WTC11 (cell line): Measurements from ENCODE around the gene AVPR1B. TPM values are rescaled to one million over a fixed set of nuclear protein-coding genes. Genes with fewer than 3 reads are reported as not detected.
"Not testable (repeated sequence)": the region's sequence is repeated elsewhere in the genome, so short reads cannot be mapped to it uniquely, and the experiment has no call there.

Source experiments
- ATAC-seq: fragments of 200-7000 bp; cut with Tn5 transposase; 2 replicates; pipeline ENCODE4 v1.10.0; 2021; ENCODE audit warnings: mild to moderate bottlenecking, moderate library complexity
- CTCF ChIA-PET: fragments of 300-600 bp; sonication (Branson Sonifier 250); formaldehyde crosslinking; loops from one replicate; lab custom pipeline; 2021; ENCODE audit warnings: antibody characterized with exemption; lab: Charles Lee
- POLR2A ChIA-PET: fragments of 350-600 bp; sonication (Branson Sonifier 250); formaldehyde crosslinking; loops from one replicate; lab custom pipeline; 2021; ENCODE audit warnings: antibody characterized with exemption; lab: Charles Lee
- DNase-seq: peaks from one replicate; pipeline ENCODE4 v3.0.0; 2021; ENCODE audit warnings: low spot score
- H3K27ac Mint-ChIP-seq: 2 replicates; pipeline ENCODE4 v1.8.0; 2021; ENCODE audit warnings: mixed read lengths
- H3K27me3 Mint-ChIP-seq: 2 replicates; pipeline ENCODE4 v1.8.0; 2021; ENCODE audit warnings: low read depth, mild to moderate bottlenecking, moderate library complexity, mixed read lengths
- H3K36me3 Mint-ChIP-seq: 2 replicates; pipeline ENCODE4 v1.8.0; 2021; ENCODE audit warnings: mixed read lengths
- H3K4me1 Mint-ChIP-seq: 2 replicates; pipeline ENCODE4 v1.8.0; 2022; ENCODE audit warnings: mixed read lengths
- H3K4me3 Mint-ChIP-seq: 2 replicates; pipeline ENCODE4 v1.8.0; 2021; ENCODE audit warnings: mild to moderate bottlenecking, moderate library complexity, mixed read lengths
- H3K9me3 Mint-ChIP-seq: 2 replicates; pipeline ENCODE4 v1.8.0; 2021; ENCODE audit warnings: mixed read lengths
- IRF2 ChIP-seq: sonication (generic); formaldehyde crosslinking; IDR thresholded peaks from 2 replicates; pipeline ENCODE4 v1.8.0; 2022; ENCODE audit warnings: low read depth, missing genetic modification reagents, borderline replicate concordance
- JAZF1 ChIP-seq: fragments of 250-450 bp; sonication (Bioruptor Pico); IDR thresholded peaks from 2 replicates; pipeline ENCODE4 v1.9.0; 2021; ENCODE audit warnings: moderate library complexity, mild to moderate bottlenecking, inconsistent platforms
- MXD4 ChIP-seq: fragments of 250-450 bp; sonication (Bioruptor Pico); IDR thresholded peaks from 2 replicates; pipeline ENCODE4 v1.8.0; 2021; ENCODE audit warnings: mild to moderate bottlenecking, moderate library complexity, borderline replicate concordance
- SP1 ChIP-seq: sonication (generic); formaldehyde crosslinking; conservative IDR thresholded peaks from 2 replicates; pipeline ENCODE4 v1.8.1; 2022; ENCODE audit warnings: missing genetic modification reagents
- ZNF219 ChIP-seq: sonication (generic); formaldehyde crosslinking; IDR thresholded peaks from 2 replicates; pipeline ENCODE4 v1.8.0; 2023; ENCODE audit warnings: missing genetic modification reagents, mild to moderate bottlenecking, borderline replicate concordance
- ZNF671 ChIP-seq: fragments of 250-450 bp; sonication (Bioruptor Pico); IDR thresholded peaks from 2 replicates; pipeline ENCODE4 v1.8.0; 2021; ENCODE audit warnings: mild to moderate bottlenecking
- total RNA-seq: library from RNA; stranded (reverse); gene quantifications from 3 replicates; pipeline ENCODE4 v1.2.3, GENCODE V29; 2021
- TF ChIP-seq, protein P1 (sequence below): fragments of 250-450 bp; sonication (Bioruptor Pico); conservative IDR thresholded peaks from 2 replicates; pipeline ENCODE4 v1.9.0; 2021; ENCODE audit warnings: mild to moderate bottlenecking
- TF ChIP-seq, protein P2 (sequence below): sonication (generic); formaldehyde crosslinking; IDR thresholded peaks from 2 replicates; pipeline ENCODE4 v1.8.1; 2022; ENCODE audit warnings: mild to moderate bottlenecking, moderate library complexity, missing genetic modification reagents
- TF ChIP-seq, protein P3 (sequence below): sonication (generic); formaldehyde crosslinking; IDR thresholded peaks from 2 replicates; pipeline ENCODE4 v1.8.1; 2023; ENCODE audit warnings: mild to moderate bottlenecking, missing genetic modification reagents, moderate library complexity
- TF ChIP-seq, protein P4 (sequence below): fragments of 200-600 bp; IDR thresholded peaks from 2 replicates; pipeline ENCODE4 v1.8.0; 2022; ENCODE audit warnings: antibody characterized with exemption
- TF ChIP-seq, protein P5 (sequence below): sonication (generic); formaldehyde crosslinking; IDR thresholded peaks from 2 replicates; pipeline ENCODE4 v1.8.1; 2022; ENCODE audit warnings: low read depth, missing genetic modification reagents, borderline replicate concordance
- TF ChIP-seq, protein P6 (sequence below): sonication (generic); formaldehyde crosslinking; IDR thresholded peaks from 2 replicates; pipeline ENCODE4 v1.8.1; 2023; ENCODE audit warnings: mild to moderate bottlenecking, missing genetic modification reagents, moderate library complexity
- TF ChIP-seq, protein P7 (sequence below): sonication (generic); formaldehyde crosslinking; IDR thresholded peaks from 2 replicates; pipeline ENCODE4 v1.8.0; 2022; ENCODE audit warnings: mild to moderate bottlenecking, missing genetic modification reagents

The AVPR1B gene
- total RNA-seq, 1 experiment from 2014 or later, result 0.68 TPM

DNA sequence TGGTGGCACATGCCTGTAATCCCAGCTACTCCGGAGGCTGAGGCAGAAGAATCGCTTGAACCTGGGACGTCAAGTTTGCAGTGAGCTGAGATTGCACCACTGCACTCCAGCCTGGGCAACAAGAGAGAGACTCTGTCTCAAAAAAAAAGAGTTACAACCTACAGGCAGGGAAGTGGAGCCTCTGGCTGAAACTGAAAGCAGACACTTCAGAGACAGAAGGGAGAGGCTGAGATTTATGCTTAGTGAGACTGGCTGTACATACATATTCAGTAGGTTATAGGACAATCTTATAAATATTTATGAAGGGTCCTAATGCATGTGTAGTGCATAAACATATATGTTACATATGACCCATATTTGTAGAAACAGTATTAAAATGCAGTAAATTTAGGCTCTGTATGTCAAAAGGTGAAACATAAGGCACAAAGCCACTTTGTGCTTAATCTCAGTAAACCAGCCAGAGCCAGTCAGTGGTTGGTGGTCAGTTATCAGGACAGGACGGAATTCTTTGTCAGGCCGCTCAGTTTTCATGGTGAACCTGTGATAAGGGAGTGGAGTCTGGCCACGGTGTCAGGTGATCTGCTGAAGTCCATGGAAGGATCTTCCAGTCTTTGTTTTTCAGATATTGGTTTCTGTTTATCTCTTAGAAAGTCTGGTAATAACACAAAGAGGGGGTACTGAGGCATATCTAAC lies 50.6 kb downstream of the AVPR1B start:
- Mint-ChIP-seq H3K9me3 (peaks cover 9% of the 10 kb centered on the region), H3K27ac (no peak overlapping the region), H3K27me3 (peaks cover 4% of the 10 kb centered on the region; the same call in 1 of the 2 replicates), H3K4me1 (peaks cover 5% of the 10 kb centered on the region), H3K4me3 (no peak overlapping the region), H3K36me3 (peaks cover 9% of the 10 kb centered on the region)
- CTCF ChIA-PET, result interaction anchor here (1.0 to 1.4 kb wide), 2 partner anchors 36 to 89 kb away, joined by 5 read pairs; no protein-coding TSS in a partner anchor
- POLR2A ChIA-PET, result no interaction called here
- TF ChIP-seq, protein P1, sequence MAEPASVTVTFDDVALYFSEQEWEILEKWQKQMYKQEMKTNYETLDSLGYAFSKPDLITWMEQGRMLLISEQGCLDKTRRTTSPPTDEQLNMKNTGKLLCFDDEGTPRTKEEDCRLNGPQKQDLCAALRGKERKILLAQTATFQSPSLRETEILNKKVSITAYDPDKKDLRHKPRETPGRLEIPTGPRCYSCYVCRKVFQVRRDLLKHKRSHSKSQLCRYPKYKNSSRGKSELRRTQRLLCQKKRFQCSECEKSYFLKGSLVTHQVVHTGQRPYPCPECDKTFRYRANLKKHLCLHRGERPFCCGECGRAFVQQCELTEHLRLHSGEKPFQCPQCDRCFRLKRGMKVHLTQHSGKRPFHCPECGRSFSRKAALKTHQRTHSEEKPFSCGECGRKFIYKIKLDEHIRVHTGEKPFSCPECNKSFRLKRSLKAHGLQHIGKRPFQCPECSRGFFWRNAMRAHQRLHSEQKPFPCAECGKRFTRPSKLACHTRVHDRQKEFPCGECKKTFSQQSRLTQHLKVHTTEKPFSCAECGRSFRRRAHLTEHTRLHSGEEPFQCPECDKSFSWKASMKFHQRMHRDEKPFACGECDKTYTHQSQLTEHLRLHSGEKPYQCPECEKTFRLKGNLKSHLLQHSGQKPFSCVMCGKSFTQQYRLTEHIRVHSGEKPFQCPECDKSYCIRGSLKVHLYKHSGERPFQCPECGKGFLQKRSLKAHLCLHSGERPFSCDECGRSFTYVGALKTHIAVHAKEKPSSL (CRISPR knock-in tag), result no peak
- TF ChIP-seq, protein P2, sequence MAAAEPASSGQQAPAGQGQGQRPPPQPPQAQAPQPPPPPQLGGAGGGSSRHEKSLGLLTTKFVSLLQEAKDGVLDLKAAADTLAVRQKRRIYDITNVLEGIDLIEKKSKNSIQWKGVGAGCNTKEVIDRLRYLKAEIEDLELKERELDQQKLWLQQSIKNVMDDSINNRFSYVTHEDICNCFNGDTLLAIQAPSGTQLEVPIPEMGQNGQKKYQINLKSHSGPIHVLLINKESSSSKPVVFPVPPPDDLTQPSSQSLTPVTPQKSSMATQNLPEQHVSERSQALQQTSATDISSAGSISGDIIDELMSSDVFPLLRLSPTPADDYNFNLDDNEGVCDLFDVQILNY (CRISPR knock-in tag), result no peak
- TF ChIP-seq ZNF219 (CRISPR knock-in tag) (no peak), MXD4 (no peak), JAZF1 (no peak), SP1 (no peak), IRF2 (CRISPR knock-in tag) (no peak)
- TF ChIP-seq, protein P3, sequence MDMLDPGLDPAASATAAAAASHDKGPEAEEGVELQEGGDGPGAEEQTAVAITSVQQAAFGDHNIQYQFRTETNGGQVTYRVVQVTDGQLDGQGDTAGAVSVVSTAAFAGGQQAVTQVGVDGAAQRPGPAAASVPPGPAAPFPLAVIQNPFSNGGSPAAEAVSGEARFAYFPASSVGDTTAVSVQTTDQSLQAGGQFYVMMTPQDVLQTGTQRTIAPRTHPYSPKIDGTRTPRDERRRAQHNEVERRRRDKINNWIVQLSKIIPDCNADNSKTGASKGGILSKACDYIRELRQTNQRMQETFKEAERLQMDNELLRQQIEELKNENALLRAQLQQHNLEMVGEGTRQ (CRISPR knock-in tag), result no peak
- TF ChIP-seq, protein P4, sequence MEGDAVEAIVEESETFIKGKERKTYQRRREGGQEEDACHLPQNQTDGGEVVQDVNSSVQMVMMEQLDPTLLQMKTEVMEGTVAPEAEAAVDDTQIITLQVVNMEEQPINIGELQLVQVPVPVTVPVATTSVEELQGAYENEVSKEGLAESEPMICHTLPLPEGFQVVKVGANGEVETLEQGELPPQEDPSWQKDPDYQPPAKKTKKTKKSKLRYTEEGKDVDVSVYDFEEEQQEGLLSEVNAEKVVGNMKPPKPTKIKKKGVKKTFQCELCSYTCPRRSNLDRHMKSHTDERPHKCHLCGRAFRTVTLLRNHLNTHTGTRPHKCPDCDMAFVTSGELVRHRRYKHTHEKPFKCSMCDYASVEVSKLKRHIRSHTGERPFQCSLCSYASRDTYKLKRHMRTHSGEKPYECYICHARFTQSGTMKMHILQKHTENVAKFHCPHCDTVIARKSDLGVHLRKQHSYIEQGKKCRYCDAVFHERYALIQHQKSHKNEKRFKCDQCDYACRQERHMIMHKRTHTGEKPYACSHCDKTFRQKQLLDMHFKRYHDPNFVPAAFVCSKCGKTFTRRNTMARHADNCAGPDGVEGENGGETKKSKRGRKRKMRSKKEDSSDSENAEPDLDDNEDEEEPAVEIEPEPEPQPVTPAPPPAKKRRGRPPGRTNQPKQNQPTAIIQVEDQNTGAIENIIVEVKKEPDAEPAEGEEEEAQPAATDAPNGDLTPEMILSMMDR, result no peak
- TF ChIP-seq, protein P5, sequence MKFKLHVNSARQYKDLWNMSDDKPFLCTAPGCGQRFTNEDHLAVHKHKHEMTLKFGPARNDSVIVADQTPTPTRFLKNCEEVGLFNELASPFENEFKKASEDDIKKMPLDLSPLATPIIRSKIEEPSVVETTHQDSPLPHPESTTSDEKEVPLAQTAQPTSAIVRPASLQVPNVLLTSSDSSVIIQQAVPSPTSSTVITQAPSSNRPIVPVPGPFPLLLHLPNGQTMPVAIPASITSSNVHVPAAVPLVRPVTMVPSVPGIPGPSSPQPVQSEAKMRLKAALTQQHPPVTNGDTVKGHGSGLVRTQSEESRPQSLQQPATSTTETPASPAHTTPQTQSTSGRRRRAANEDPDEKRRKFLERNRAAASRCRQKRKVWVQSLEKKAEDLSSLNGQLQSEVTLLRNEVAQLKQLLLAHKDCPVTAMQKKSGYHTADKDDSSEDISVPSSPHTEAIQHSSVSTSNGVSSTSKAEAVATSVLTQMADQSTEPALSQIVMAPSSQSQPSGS (CRISPR knock-in tag), result no peak
- ATAC-seq, result no peak
- DNase-seq, result no peak

DNA sequence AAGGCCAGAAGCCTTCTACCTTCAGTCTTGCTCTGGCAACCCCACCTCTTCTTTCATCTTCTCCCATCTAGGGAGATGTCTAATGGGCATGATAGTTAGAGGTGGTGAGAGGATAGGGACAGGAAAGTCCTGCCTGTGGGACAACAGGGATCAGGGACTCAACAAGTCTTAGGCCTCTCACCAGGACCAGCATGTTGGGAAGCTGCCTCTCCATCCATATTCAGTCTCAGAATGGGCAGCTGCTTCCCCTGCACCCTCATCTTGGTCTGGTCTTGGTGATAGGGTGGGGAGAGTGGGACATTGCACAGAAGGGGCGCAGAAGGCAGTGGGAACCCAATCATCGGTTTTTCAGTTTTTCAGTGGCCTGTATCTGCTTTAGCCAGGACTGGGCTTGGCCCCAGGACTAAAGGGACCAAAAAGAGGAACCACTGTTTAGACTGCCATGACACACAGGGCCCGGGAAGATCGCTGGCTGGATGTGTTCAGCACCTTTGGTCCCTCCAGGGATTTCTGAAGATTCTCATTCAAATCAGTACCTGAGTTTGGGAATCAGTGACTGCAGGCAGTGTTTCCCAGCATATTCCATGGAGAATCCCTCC lies 51.5 kb downstream of the AVPR1B start:
- H3K4me3 Mint-ChIP-seq, result no peak overlapping the region
- TF ChIP-seq, protein P6, sequence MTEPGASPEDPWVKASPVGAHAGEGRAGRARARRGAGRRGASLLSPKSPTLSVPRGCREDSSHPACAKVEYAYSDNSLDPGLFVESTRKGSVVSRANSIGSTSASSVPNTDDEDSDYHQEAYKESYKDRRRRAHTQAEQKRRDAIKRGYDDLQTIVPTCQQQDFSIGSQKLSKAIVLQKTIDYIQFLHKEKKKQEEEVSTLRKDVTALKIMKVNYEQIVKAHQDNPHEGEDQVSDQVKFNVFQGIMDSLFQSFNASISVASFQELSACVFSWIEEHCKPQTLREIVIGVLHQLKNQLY (CRISPR knock-in tag), result no peak
- TF ChIP-seq, protein P7, sequence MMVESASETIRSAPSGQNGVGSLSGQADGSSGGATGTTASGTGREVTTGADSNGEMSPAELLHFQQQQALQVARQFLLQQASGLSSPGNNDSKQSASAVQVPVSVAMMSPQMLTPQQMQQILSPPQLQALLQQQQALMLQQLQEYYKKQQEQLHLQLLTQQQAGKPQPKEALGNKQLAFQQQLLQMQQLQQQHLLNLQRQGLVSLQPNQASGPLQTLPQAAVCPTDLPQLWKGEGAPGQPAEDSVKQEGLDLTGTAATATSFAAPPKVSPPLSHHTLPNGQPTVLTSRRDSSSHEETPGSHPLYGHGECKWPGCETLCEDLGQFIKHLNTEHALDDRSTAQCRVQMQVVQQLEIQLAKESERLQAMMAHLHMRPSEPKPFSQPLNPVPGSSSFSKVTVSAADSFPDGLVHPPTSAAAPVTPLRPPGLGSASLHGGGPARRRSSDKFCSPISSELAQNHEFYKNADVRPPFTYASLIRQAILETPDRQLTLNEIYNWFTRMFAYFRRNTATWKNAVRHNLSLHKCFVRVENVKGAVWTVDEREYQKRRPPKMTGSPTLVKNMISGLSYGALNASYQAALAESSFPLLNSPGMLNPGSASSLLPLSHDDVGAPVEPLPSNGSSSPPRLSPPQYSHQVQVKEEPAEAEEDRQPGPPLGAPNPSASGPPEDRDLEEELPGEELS, result no peak
- TF ChIP-seq, protein P5 (CRISPR knock-in tag), result no peak
- no peak for TF ChIP-seq ZNF671 (CRISPR knock-in tag)
- TF ChIP-seq, all 79 proteins: peak for 0
- no peak overlapping the region for H3K27ac Mint-ChIP-seq
- CTCF ChIA-PET, result no interaction called here
- H3K4me1 Mint-ChIP-seq, result peaks cover 5% of the 10 kb centered on the region
- POLR2A ChIA-PET, result no interaction called here
- no peak for DNase-seq
- H3K27me3 Mint-ChIP-seq, result peaks cover 4% of the 10 kb centered on the region; the same call in 1 of the 2 replicates
- peaks cover 9% of the 10 kb centered on the region for H3K9me3 Mint-ChIP-seq
- H3K36me3 Mint-ChIP-seq, result peaks cover 9% of the 10 kb centered on the region
- ATAC-seq, result no peak

DNA sequence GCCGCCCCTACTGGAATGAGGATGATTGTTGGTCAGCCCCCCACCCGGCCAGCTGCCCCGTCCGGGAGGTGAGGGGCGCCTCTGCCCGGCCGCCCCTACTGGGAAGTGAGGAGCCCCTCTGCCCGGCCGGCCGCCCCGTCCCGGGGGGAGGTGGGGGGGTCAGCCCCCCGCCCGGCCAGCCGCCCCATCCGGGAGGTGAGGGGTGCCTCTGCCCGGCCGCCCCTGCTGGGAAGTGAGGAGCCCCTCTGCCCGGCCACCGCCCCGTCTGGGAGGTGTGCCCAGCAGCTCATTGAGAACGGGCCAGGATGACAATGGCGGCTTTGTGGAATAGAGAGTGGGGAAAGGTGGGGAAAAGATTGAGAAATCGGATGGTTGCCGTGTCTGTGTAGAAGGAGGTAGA lies 52.7 kb downstream of the AVPR1B start:
- H3K36me3 Mint-ChIP-seq, H3K9me3 Mint-ChIP-seq, H3K27me3 Mint-ChIP-seq, H3K4me1 Mint-ChIP-seq, H3K4me3 Mint-ChIP-seq, POLR2A ChIA-PET, CTCF ChIA-PET, H3K27ac Mint-ChIP-seq, DNase-seq, ATAC-seq: not testable (repeated sequence)

DNA sequence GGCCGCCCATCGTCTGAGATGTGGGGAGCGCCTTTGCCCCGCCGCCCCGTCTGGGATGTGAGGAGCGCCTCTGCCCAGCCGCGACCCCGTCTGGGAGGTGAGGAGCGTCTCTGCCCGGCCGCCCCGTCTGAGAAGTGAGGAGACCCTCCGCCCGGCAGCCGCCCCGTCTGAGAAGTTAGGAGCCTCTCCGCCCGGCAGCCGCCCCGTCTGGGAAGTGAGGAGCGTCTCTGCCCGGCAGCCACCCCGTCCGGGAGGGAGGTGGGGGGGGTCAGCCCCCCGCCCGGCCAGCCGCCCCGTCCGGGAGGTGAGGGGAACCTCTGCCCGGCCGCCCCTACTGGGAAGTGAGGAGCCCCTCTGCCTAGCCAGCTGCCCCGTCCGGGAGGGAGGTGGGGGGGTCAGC lies 53.2 kb downstream of the AVPR1B start:
- POLR2A ChIA-PET, H3K4me3 Mint-ChIP-seq, H3K27me3 Mint-ChIP-seq, ATAC-seq, H3K9me3 Mint-ChIP-seq, H3K4me1 Mint-ChIP-seq, DNase-seq, H3K36me3 Mint-ChIP-seq, CTCF ChIA-PET, H3K27ac Mint-ChIP-seq: not testable (repeated sequence)
